K562 (cell line): ENCODE results near the gene METRN. TPM values are rescaled to one million over a fixed set of nuclear protein-coding genes. Genes with fewer than 3 reads are reported as not detected.

Source experiments
- BRD9 ChIP-seq: fragments of 450-650 bp; IDR thresholded peaks from 2 replicates; pipeline ENCODE4 v1.6.1; 2018; ENCODE audit warnings: low read depth; ENCODE audit not compliant: partially characterized antibody
- CGGBP1 ChIP-seq: fragments of 250-450 bp; sonication (Bioruptor Pico); IDR thresholded peaks from 2 replicates; pipeline ENCODE4 v1.9.0; 2021; ENCODE audit warnings: mild to moderate bottlenecking
- FOXA1 ChIP-seq: fragments of 450-650 bp; IDR thresholded peaks from 2 replicates; pipeline ENCODE4 v1.6.1; 2016; ENCODE audit warnings: mild to moderate bottlenecking, borderline replicate concordance
- FOXA3 ChIP-seq, 2 experiments: fragments of 450-650 bp in 1 of 2; sonication (generic) in 1 of 2; formaldehyde crosslinking; IDR thresholded peaks in 1 of 2; conservative IDR thresholded peaks in 1 of 2; 2 replicates each; pipeline versions ENCODE4 v1.4.0 to v1.8.0; 2020 to 2022; ENCODE audit warnings: mild to moderate bottlenecking in 2 of 2, missing genetic modification reagents in 1 of 2
- GTF2B ChIP-seq: IDR thresholded peaks from 2 replicates; pipeline ENCODE4 v1.6.1; 2011; ENCODE audit not compliant: insufficient read length; ENCODE audit errors: extremely low read depth
- HDAC6 ChIP-seq: IDR thresholded peaks from 2 replicates; pipeline ENCODE4 v1.6.1; 2012; ENCODE audit warnings: low read depth, mild to moderate bottlenecking, control low read depth, inconsistent platforms, low read length, moderate library complexity
- HNRNPK ChIP-seq: fragments of 200-400 bp; formaldehyde crosslinking; IDR thresholded peaks from one replicate; pipeline ENCODE4 v1.6.1; 2018; ENCODE audit warnings: mild to moderate bottlenecking, low read depth, low read length; ENCODE audit not compliant: poor library complexity, severe bottlenecking
- KLF13 ChIP-seq: fragments of 450-650 bp; IDR thresholded peaks from 2 replicates; pipeline ENCODE4 v1.6.1; 2016; ENCODE audit warnings: missing genetic modification characterization, low read depth, mild to moderate bottlenecking, missing compliant biosample characterization, moderate library complexity, borderline replicate concordance
- MIER1 ChIP-seq: fragments of 450-650 bp; IDR thresholded peaks from 2 replicates; pipeline ENCODE4 v1.6.1; 2016; ENCODE audit warnings: antibody characterized with exemption, mild to moderate bottlenecking, low read depth
- MTF1 ChIP-seq: fragments of 250-450 bp; sonication (Bioruptor Pico); IDR thresholded peaks from 2 replicates; pipeline ENCODE4 v1.9.0; 2021; ENCODE audit warnings: moderate library complexity, mild to moderate bottlenecking, inconsistent platforms, borderline replicate concordance
- RBM14 ChIP-seq: fragments of 200-400 bp; formaldehyde crosslinking; IDR thresholded peaks from 2 replicates; pipeline ENCODE4 v1.6.1; 2018; ENCODE audit warnings: low read depth, mild to moderate bottlenecking, low read length, moderate library complexity, borderline replicate concordance; ENCODE audit not compliant: insufficient read depth
- TAF9B ChIP-seq: fragments of 450-650 bp; IDR thresholded peaks from 2 replicates; pipeline ENCODE4 v1.6.1; 2018; ENCODE audit warnings: mild to moderate bottlenecking; ENCODE audit not compliant: partially characterized antibody
- ZBTB40 ChIP-seq, 2 experiments: fragments of 450-650 bp in 1 of 2; sonication (generic) in 1 of 2; formaldehyde crosslinking in 1 of 2; IDR thresholded peaks; 2 replicates each; pipeline versions ENCODE4 v1.7.1 to v1.9.0; 2016 to 2022; ENCODE audit warnings: inconsistent platforms in 1 of 2, mild to moderate bottlenecking in 1 of 2, missing genetic modification reagents in 1 of 2
- ZNF239 ChIP-seq: fragments of 250-450 bp; sonication (Bioruptor Pico); IDR thresholded peaks from 2 replicates; pipeline ENCODE4 v1.4.0; 2020; ENCODE audit warnings: mild to moderate bottlenecking
- ZNF511 ChIP-seq: sonication (generic); formaldehyde crosslinking; IDR thresholded peaks from 2 replicates; pipeline ENCODE4 v1.8.0; 2022; ENCODE audit warnings: mild to moderate bottlenecking, missing genetic modification reagents
- polyA plus RNA-seq, 8 experiments: library from polyadenylated mRNA; depleted of rRNA in 4 of 8; stranded (reverse) in 5 of 8; unstranded in 3 of 8; fragments of >200 nt; fragmentation: Nextera tagmentation in 2 of 8; fragmentation: Illumina TruSeq in 1 of 8; extraction: Ambion mirVana in 2 of 8; extraction: Trizol in 1 of 8; gene quantifications; 2 replicates each; pipeline versions ENCODE4 v1.2.1 to v1.2.3, GENCODE V29; 2011 to 2014; ENCODE audit warnings: inconsistent platforms in 1 of 8, missing spikeins in 1 of 8
- total RNA-seq, 7 experiments: library from RNA; depleted of rRNA in 6 of 7; stranded (reverse); fragments of >200 nt in 6 of 7; fragmentation: Illumina TruSeq in 2 of 7; extraction: Trizol in 2 of 7; gene quantifications; 2 replicates each; pipeline versions ENCODE4 v1.2.1 to v1.2.3, GENCODE V29; 2011 to 2021; ENCODE audit warnings: low replicate concordance in 1 of 7

Gene METRN
- total and polyA plus RNA-seq, 9 of the 15 experiments (the other 6 are each of a cell fraction or from before 2014, with no cell fraction given): 0.20 to 89.8 (median 15.4) TPM

- TF ChIP-seq ZBTB40 (IDR thresholded peaks at IDR 0.05): peak; percentile 97
- no peak for TF ChIP-seq ZBTB40 (CRISPR knock-in tag; IDR thresholded peaks at IDR 0.05)
- no peak for TF ChIP-seq ZNF239 (CRISPR knock-in tag)
- no peak for TF ChIP-seq MTF1
- no peak for TF ChIP-seq CGGBP1 (CRISPR knock-in tag)
- TF ChIP-seq HDAC6: no peak
- TF ChIP-seq FOXA3 (CRISPR knock-in tag; conservative IDR thresholded peaks at IDR 0.05 in 1 of 2, IDR thresholded peaks at IDR 0.05 in 1 of 2): no peak
- TF ChIP-seq GTF2B: no peak
- no peak for TF ChIP-seq TAF9B
- TF ChIP-seq HNRNPK: peak; percentile 70
- no peak for TF ChIP-seq RBM14
- TF ChIP-seq BRD9: no peak
- TF ChIP-seq FOXA1: no peak
- TF ChIP-seq ZNF511: no peak
- TF ChIP-seq KLF13 (tag): 0 out of 2 replicates have a peak, but pooled peaks have one; percentile 53
- TF ChIP-seq MIER1: no peak
Measured at GRCh38 chr16:667780-668518, 47.0 kb upstream of the METRN start, which contains the start of gene RHOT2 (continued).
